GM20000 (cell line): ENCODE results near the gene BEST1.

Experiments used
- DNase-seq: peaks from one replicate; pipeline ENCODE4 v3.0.0; 2012; ENCODE audit warnings: low spot score
- TF ChIP-seq, protein P1 (sequence below): IDR thresholded peaks from 2 replicates; pipeline ENCODE4 v1.5.1; 2012; ENCODE audit warnings: mild to moderate bottlenecking, control low read depth; ENCODE audit errors: extremely low read depth, missing control alignments

The BEST1 gene

DNA sequence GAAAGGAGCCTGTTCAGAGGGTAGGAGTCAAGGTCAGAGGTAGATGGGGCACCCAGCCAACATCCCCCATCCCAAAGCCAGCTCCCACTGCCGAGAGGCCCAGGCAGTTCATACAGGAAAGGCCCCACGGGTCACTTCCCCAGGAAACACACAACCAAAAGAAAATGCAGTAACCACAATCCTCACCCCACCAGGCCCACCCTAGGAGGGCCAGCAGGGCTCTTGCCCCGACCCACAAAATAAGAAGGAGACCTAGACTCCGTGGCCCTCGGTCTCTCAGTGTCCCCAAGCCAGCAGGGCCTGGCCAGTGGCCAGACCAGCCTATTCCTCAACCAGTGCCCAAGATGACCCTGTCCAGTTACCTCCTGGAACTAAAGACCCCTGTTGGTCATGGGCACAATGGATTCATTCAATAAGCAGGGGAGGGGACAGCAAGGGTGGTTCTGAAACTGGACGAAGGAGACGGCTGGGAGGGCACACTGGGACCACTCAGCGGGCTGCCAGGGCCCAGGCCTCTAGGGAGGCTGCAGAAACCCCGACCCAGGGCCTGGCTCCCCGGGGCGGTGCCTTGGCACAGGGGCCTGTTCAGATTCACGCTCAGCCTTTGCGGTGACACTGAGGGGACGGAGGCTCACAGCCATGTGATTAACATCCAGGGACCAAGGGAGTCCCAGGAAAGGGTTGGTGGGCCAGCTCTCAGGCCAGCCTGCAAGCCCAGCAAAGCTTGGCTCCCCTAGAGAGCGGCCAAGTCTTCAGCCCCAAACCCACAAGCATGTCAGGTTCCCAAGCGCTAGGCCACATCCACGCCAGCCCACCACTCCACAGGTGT lies 38.2 kb upstream of the BEST1 start:
- no peak for DNase-seq
- TF ChIP-seq, protein P1, sequence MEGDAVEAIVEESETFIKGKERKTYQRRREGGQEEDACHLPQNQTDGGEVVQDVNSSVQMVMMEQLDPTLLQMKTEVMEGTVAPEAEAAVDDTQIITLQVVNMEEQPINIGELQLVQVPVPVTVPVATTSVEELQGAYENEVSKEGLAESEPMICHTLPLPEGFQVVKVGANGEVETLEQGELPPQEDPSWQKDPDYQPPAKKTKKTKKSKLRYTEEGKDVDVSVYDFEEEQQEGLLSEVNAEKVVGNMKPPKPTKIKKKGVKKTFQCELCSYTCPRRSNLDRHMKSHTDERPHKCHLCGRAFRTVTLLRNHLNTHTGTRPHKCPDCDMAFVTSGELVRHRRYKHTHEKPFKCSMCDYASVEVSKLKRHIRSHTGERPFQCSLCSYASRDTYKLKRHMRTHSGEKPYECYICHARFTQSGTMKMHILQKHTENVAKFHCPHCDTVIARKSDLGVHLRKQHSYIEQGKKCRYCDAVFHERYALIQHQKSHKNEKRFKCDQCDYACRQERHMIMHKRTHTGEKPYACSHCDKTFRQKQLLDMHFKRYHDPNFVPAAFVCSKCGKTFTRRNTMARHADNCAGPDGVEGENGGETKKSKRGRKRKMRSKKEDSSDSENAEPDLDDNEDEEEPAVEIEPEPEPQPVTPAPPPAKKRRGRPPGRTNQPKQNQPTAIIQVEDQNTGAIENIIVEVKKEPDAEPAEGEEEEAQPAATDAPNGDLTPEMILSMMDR, result no peak

DNA sequence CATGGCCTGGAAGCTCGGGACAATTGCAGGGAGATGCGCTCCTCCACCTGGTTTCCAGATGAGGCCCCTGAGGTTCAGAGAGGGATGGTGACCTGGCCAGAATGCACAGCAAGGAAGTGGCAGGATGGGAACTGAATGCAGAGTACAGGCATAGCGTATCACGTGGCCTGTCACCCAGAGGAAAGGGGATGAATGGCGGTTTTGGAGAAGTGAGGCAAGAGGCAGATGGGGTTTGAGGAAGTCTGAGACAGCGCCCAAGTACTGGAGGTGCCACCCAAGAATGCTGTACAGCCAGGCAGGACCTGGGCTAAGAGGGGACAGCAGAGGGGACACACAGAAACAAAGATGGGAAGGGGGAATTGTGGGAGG lies 37.6 kb upstream of the BEST1 start:
- no peak for DNase-seq
- TF ChIP-seq, protein P1, result no peak

DNA sequence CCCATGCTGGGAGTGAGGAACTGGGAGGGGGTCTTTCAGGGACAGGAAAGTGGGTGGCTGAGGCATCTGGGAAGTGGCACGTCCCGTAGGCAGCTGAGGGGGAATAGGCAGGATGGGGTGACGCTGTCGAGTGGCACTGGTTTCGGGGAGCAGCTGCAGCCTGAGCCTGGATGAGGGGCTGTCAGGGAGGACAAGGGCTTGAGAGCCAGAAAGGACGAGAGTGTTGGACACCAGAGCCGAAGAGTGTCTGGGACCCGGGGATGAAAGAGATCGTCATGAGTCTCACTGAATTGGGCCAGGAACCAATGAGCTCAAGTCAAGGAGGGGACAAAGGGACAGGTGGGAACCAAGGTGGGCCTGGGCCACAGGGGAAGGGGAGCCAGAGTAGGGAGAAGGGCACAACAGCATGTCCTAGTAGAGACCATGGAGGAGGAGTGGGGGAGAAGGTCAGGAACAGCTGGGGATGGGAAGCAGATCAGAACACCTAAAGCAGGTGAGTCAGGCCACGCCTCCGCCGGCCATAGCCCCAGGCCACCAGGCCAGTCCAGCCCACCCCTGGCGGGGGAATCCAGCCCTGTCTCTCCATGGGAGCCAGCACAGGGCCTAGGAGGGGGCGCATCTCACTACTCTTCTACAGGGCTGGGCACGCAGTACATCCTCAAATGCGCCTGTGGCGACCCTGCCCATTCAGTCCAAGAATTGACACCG lies 37.0 kb upstream of the BEST1 start:
- TF ChIP-seq, protein P1, result no peak
- DNase-seq, result no peak

DNA sequence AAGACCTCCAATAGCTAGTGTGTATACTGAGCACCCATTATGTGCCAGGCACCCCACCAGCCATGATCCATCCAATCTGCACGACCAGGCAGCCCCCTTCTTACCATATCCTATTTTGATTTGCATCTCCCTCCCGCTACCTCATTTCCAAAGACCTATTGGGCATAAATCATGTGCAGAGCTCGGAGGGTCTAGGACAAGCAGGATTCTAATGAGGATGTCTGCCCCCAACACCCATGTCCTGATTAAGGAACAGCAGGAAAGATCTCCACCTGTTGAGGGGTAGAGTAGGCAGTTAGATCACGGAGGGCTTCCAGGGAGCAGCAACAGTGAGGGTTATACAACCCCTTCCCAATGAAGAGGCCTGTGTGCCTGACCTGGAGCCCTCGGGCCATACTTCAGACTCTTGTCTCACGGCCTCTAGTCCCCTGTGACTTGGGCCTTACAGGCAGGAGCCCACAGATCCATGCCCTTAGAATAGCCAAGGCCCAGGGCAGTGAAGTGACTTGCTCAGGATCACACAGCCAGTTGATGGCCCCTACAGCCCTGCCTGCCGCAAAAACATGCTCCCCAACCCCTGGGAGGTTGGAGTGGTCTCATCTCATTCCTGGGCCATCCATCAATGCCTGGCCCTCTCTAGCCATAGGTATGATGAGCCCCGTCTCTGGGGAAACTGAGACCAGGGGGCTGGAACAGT lies 36.3 kb upstream of the BEST1 start:
- DNase-seq, result no peak
- TF ChIP-seq, protein P1, result no peak

DNA sequence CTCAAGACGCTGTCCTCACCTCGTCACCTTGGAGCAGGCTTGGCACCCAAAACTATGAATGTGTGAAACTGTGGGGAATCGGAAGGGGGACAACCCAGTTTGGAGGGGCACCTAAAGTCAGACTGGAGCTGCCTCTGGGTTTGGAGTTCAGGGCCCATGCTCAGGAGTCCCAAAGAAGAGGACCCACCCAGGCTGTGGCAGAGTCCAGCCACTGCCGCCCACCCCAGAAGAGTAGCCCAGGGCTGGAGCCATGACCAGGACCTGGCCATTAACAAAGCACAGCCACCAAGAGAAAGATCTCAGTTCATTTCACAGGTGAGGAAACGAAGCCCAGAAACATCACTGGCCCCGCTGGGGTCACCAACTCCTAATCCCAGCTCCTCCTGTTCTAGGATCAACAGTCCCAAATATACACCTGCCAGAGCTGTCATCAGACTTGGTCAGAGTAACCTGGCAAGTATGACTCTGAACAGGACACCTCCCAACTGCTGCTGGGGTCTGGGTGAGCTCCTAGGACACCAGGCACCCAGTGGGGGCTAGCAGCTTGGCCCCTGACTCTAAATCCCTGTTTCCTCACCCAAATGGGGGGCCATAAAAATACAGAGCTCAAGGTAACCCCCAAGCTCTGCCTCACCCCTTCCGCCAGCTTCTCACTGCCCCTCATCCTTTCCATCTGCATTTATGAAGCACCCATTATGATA lies 35.5 kb upstream of the BEST1 start:
- DNase-seq, result no peak
- TF ChIP-seq, protein P1, result no peak

DNA sequence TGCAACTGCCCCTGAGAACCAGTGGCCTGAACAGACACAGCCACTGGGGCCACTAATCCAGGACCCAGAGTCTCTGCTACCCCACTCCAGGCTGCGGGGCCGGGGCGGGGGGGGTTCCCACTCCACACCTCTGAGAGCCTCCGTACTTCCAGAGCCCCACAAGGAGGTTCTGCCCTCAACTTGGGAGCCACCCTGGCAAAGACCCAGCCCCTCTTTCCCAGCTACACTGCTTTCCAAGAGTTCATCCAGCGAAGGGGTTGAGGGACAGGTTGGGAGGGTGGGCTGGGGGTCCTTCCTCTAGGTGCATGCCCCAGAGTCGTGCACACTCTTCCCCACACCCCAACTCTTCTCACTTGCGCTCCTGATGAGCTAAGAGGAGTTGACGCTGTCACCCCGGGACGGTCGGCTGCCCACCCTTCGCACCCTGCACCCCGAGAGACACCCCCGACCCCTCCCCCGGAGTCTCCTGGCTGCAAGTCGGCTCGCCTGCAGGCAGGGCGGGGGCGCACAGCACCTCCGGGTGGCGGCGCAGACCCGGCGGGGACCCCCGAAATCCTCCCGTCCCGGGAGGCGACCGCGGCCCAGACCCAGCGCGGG lies 33.3 kb upstream of the BEST1 start:
- peak; percentile 51 for DNase-seq
- TF ChIP-seq, protein P1, result no peak
